SK-N-SH (cell line): Measurements from ENCODE around the gene FBXO2. TPM values are rescaled to one million over a fixed set of nuclear protein-coding genes. Genes with fewer than 3 reads are reported as not detected.

Experiments
- CTCF ChIA-PET: fragments of 300-600, 350-600 bp; formaldehyde crosslinking; extraction: SDS; loops from one replicate; lab custom pipeline; 2021; lab: Yijun Ruan, JAX
- POLR2A ChIA-PET: fragments of 350-600 bp; sonication (Branson Sonifier 250); formaldehyde crosslinking; extraction: SDS; loops from one replicate; lab custom pipeline; 2020; ENCODE audit warnings: antibody characterized with exemption, inconsistent platforms; lab: Yijun Ruan, JAX
- DNase-seq: peaks from one replicate; pipeline ENCODE4 v3.0.0; 2012
- H2AFZ ChIP-seq: fragments of 200-600 bp; sonication (generic); 2 replicates; pipeline ENCODE4 v1.8.1; 2016; ENCODE audit warnings: antibody characterized with exemption, mild to moderate bottlenecking, low read depth
- H3F3A ChIP-seq: fragments of 200-600 bp; sonication (generic); replicated peaks from 2 replicates; pipeline ENCODE3; 2016; ENCODE audit warnings: antibody characterized with exemption, mild to moderate bottlenecking; ENCODE audit not compliant: insufficient read depth
- H3K27ac ChIP-seq, 2 experiments: fragments of 200-500 bp in 1 of 2; fragments of 200-600 bp in 1 of 2; sonication (Bioruptor generic) in 1 of 2; sonication (generic), shearing (Covaris generic) in 1 of 2; 2 replicates each; pipeline versions ENCODE4 v1.5.1 to v1.6.1; 2014 to 2016; ENCODE audit warnings: low read depth in 2 of 2, inconsistent platforms in 1 of 2, low read length in 1 of 2, mild to moderate bottlenecking in 1 of 2, mixed read lengths in 1 of 2
- H3K27me3 ChIP-seq: fragments of 200-600 bp; sonication (generic), shearing (Covaris generic); 2 replicates; pipeline ENCODE4 v1.6.1; 2016; ENCODE audit warnings: mixed run types; ENCODE audit not compliant: insufficient read depth
- H3K36me3 ChIP-seq, 2 experiments: fragments of 200-500 bp in 1 of 2; fragments of 200-600 bp in 1 of 2; sonication (Bioruptor generic) in 1 of 2; sonication (generic) in 1 of 2; replicated peaks in 1 of 2; 2 replicates each; pipeline versions ENCODE3 to v1.5.1; 2014 to 2016; ENCODE audit warnings: low read length in 1 of 2, mild to moderate bottlenecking in 1 of 2; ENCODE audit not compliant: insufficient read depth in 2 of 2, control insufficient read depth in 1 of 2
- H3K4me1 ChIP-seq, 2 experiments: fragments of 200-500 bp in 1 of 2; fragments of 200-600 bp in 1 of 2; sonication (Bioruptor generic) in 1 of 2; sonication (generic), shearing (Covaris generic) in 1 of 2; 2 replicates each; pipeline versions ENCODE4 v1.5.1 to v1.6.1; 2014 to 2016; ENCODE audit warnings: low read depth in 1 of 2, low read length in 1 of 2, mixed run types in 1 of 2; ENCODE audit not compliant: insufficient read depth in 2 of 2, control insufficient read depth in 1 of 2
- H3K4me2 ChIP-seq: fragments of 200-600 bp; sonication (generic), shearing (Covaris generic); 2 replicates; pipeline ENCODE4 v1.6.1; 2017; ENCODE audit warnings: mixed run types
- H3K4me3 ChIP-seq, 2 experiments: fragments of 200-500 bp in 1 of 2; fragments of 200-600 bp in 1 of 2; sonication (Bioruptor generic) in 1 of 2; sonication (generic), shearing (Covaris generic) in 1 of 2; 2 replicates each; pipeline versions ENCODE4 v1.5.1 to v1.8.1; 2014 to 2016; ENCODE audit warnings: low read depth in 2 of 2, inconsistent platforms in 1 of 2, low read length in 1 of 2, mild to moderate bottlenecking in 1 of 2, mixed read lengths in 1 of 2, moderate library complexity in 1 of 2
- H3K79me2 ChIP-seq: fragments of 200-600 bp; sonication (generic); 2 replicates; pipeline ENCODE4 v1.8.1; 2017; ENCODE audit warnings: mild to moderate bottlenecking; ENCODE audit not compliant: insufficient read depth
- H3K9ac ChIP-seq: fragments of 200-600 bp; sonication (generic); 2 replicates; pipeline ENCODE4 v1.6.1; 2017; ENCODE audit warnings: mixed run types
- H3K9me2 ChIP-seq: fragments of 200-600 bp; sonication (generic); 2 replicates; pipeline ENCODE4 v1.6.1; 2017; ENCODE audit warnings: mixed run types
- H3K9me3 ChIP-seq: fragments of 200-600 bp; sonication (generic); 2 replicates; pipeline ENCODE4 v1.6.1; 2017; ENCODE audit warnings: mixed run types, mild to moderate bottlenecking, moderate library complexity
- H4K20me1 ChIP-seq: fragments of 200-600 bp; sonication (generic); 2 replicates; pipeline ENCODE4 v1.6.1; 2017; ENCODE audit warnings: mild to moderate bottlenecking, mixed run types; ENCODE audit not compliant: insufficient read depth
- CHD2 ChIP-seq: fragments of 150-350 bp; IDR thresholded peaks from 2 replicates; pipeline ENCODE4 v1.6.1; 2018; ENCODE audit warnings: low read length; ENCODE audit not compliant: partially characterized antibody
- EZH2phosphoT487 ChIP-seq: fragments of 200-600 bp; sonication (generic); IDR thresholded peaks from 2 replicates; pipeline ENCODE4 v1.6.1; 2017; ENCODE audit warnings: low read depth, mixed run types, mild to moderate bottlenecking, antibody characterized with exemption, moderate library complexity, borderline replicate concordance
- FOSL2 ChIP-seq: IDR thresholded peaks from 2 replicates; pipeline ENCODE4 v1.4.0; 2012; ENCODE audit warnings: low read depth, mild to moderate bottlenecking, moderate library complexity, borderline replicate concordance
- GATA2 ChIP-seq: sonication (generic); formaldehyde crosslinking; IDR thresholded peaks from 2 replicates; pipeline ENCODE4 v1.5.0; 2020; ENCODE audit warnings: mild to moderate bottlenecking, missing genetic modification reagents
- MXI1 ChIP-seq: IDR thresholded peaks from 2 replicates; pipeline ENCODE4 v1.6.1; 2012; ENCODE audit warnings: mild to moderate bottlenecking, low read depth, low read length, improper control_type of control experiment
- NRF1 ChIP-seq: IDR thresholded peaks from 2 replicates; pipeline ENCODE4 v1.6.1; 2012; ENCODE audit warnings: low read depth, mild to moderate bottlenecking, low read length
- RCOR1 ChIP-seq: fragments of 150-350 bp; IDR thresholded peaks from 2 replicates; pipeline ENCODE4 v1.6.1; 2017; ENCODE audit warnings: antibody characterized with exemption, low read length
- TAF1 ChIP-seq: IDR thresholded peaks from 2 replicates; pipeline ENCODE4 v1.6.1; 2012; ENCODE audit warnings: low read depth, mild to moderate bottlenecking, low read length, moderate library complexity, borderline replicate concordance
- TEAD4 ChIP-seq: IDR thresholded peaks from 2 replicates; pipeline ENCODE4 v1.4.0; 2012; ENCODE audit warnings: mild to moderate bottlenecking, borderline replicate concordance; ENCODE audit not compliant: insufficient read depth
- WGBS: methylation state at CpG from one replicate; pipeline ENCODE4 v1.1.6; 2017; ENCODE audit warnings: low lambda C conversion rate; 5-methylcytosine and 5-hydroxymethylcytosine counted together
- polyA plus RNA-seq, 3 experiments: library from polyadenylated mRNA; depleted of rRNA; stranded (reverse); fragments of >200 nt; gene quantifications; 2 replicates each; pipeline ENCODE4 v1.2.3, GENCODE V29; 2012
- TF ChIP-seq, protein P1 (sequence below): fragments of 200-600 bp; sonication (generic); IDR thresholded peaks from 2 replicates; pipeline ENCODE4 v1.6.1; 2017; ENCODE audit warnings: antibody characterized with exemption, mild to moderate bottlenecking, moderate library complexity
- TF ChIP-seq, protein P2 (sequence below): IDR thresholded peaks from 2 replicates; pipeline ENCODE4 v1.4.0; 2012; ENCODE audit warnings: low read depth, borderline replicate concordance

Gene FBXO2
- polyA plus RNA-seq, 1 of the 3 experiments (the other 2 are of a cell fraction): 21.7 TPM

DNA sequence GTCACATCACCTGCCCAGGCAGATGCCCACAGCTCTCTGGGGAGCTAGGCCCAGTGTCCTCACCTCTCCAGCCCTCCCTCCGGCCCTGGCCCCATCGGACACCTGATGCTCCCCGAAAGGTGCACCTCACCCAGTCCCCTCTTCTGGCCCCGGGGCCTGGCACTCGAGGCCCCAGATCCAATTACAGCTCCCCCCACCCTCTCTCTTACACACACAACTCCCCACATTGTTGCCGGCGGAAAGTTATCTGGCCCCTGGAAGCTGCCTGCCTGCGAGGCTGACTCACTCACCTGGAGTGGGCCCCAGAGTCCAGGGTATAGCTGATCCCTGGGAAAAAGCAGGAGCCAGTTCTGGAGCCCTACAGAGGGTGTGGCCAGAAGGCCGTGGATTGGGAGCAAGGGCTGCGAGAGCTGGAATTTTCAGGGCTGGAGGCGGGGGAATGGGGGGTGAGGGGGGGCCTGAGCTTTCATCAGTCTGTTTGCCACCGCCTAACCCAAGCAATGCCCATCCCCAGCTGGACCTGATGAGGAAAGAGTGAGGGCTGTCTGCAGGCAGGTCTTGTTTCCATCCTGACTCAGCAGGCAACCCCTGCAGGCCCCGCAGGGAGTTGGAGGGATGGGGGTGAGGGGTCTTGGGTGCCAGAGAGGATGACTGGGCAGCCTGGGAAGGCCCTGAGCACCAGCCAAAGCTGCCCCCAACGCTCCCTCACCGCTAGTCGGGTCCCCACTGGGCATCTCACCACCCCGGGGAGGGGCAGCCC lies 948 bp downstream of the FBXO2 start:
- Histone ChIP-seq H3K4me1 (peaks cover 0 to 28% of the 10 kb centered on the region in 2 experiments; a peak in 1 of 4 replicates), H2AFZ (no peak overlapping the region), H3K9ac (no peak overlapping the region), H3K79me2 (peaks cover 6% of the 10 kb centered on the region; the same call in 1 of the 2 replicates), H3K4me3 (peak overlapping the region in 1 of 2 experiments; percentile 61; a peak in 1 of 4 replicates), H3K9me2 (no peaks in the 10 kb centered on the region), H3K27ac (no peak overlapping the region), H3K4me2 (peak overlapping the region; percentile 85; the same call in 1 of the 2 replicates), H3K9me3 (no peaks in the 10 kb centered on the region), H3K27me3 (no peaks in the 10 kb centered on the region), H4K20me1 (no peaks in the 10 kb centered on the region), H3F3A (no peaks in the 10 kb centered on the region), H3K36me3 (peaks cover 3 to 5% of the 10 kb centered on the region in 2 experiments)
- ChIA-PET POLR2A (interaction anchor here (0.7 to 2.2 kb wide), 3 partner anchors 11 to 554 kb away, joined by 3 to 8 read pairs (median 3); partner anchors contain the start of genes EXOSC10 and FBXO6), CTCF (interaction anchor here (0.9 to 5.8 kb wide), 14 partner anchors 8 to 615 kb away, joined by 3 to 66 read pairs (median 4); partner anchors contain the start of gene FBXO6)
- no peak for TF ChIP-seq TAF1
- TF ChIP-seq NRF1: no peak
- no peak for TF ChIP-seq TEAD4
- TF ChIP-seq EZH2phosphoT487: no peak
- no peak for TF ChIP-seq MXI1
- TF ChIP-seq FOSL2: no peak
- no peak for TF ChIP-seq RCOR1
- no peak for TF ChIP-seq CHD2
- TF ChIP-seq, protein P1, sequence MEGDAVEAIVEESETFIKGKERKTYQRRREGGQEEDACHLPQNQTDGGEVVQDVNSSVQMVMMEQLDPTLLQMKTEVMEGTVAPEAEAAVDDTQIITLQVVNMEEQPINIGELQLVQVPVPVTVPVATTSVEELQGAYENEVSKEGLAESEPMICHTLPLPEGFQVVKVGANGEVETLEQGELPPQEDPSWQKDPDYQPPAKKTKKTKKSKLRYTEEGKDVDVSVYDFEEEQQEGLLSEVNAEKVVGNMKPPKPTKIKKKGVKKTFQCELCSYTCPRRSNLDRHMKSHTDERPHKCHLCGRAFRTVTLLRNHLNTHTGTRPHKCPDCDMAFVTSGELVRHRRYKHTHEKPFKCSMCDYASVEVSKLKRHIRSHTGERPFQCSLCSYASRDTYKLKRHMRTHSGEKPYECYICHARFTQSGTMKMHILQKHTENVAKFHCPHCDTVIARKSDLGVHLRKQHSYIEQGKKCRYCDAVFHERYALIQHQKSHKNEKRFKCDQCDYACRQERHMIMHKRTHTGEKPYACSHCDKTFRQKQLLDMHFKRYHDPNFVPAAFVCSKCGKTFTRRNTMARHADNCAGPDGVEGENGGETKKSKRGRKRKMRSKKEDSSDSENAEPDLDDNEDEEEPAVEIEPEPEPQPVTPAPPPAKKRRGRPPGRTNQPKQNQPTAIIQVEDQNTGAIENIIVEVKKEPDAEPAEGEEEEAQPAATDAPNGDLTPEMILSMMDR: no peak
- no peak for TF ChIP-seq GATA2 (CRISPR knock-in tag)
- TF ChIP-seq, protein P2, sequence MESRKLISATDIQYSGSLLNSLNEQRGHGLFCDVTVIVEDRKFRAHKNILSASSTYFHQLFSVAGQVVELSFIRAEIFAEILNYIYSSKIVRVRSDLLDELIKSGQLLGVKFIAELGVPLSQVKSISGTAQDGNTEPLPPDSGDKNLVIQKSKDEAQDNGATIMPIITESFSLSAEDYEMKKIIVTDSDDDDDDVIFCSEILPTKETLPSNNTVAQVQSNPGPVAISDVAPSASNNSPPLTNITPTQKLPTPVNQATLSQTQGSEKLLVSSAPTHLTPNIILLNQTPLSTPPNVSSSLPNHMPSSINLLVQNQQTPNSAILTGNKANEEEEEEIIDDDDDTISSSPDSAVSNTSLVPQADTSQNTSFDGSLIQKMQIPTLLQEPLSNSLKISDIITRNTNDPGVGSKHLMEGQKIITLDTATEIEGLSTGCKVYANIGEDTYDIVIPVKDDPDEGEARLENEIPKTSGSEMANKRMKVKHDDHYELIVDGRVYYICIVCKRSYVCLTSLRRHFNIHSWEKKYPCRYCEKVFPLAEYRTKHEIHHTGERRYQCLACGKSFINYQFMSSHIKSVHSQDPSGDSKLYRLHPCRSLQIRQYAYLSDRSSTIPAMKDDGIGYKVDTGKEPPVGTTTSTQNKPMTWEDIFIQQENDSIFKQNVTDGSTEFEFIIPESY: no peak
- WGBS: 78% methylated on average over 12 of the region's 17 CpGs
- DNase-seq: no peak
